GM23248 (cell line): ENCODE results near the gene RMND5A.

Experiments used
- EZH2 ChIP-seq: fragments of 200-600 bp; sonication (generic); IDR thresholded peaks from 2 replicates; pipeline ENCODE4 v1.6.1; 2018; ENCODE audit warnings: antibody characterized with exemption, mild to moderate bottlenecking; ENCODE audit not compliant: insufficient read depth, poor library complexity, severe bottlenecking
- EZH2phosphoT487 ChIP-seq: fragments of 200-600 bp; sonication (generic); IDR thresholded peaks from 2 replicates; pipeline ENCODE4 v1.6.1; 2018; ENCODE audit warnings: antibody characterized with exemption, moderate library complexity, mild to moderate bottlenecking, low read depth; ENCODE audit not compliant: insufficient read depth

DNA sequence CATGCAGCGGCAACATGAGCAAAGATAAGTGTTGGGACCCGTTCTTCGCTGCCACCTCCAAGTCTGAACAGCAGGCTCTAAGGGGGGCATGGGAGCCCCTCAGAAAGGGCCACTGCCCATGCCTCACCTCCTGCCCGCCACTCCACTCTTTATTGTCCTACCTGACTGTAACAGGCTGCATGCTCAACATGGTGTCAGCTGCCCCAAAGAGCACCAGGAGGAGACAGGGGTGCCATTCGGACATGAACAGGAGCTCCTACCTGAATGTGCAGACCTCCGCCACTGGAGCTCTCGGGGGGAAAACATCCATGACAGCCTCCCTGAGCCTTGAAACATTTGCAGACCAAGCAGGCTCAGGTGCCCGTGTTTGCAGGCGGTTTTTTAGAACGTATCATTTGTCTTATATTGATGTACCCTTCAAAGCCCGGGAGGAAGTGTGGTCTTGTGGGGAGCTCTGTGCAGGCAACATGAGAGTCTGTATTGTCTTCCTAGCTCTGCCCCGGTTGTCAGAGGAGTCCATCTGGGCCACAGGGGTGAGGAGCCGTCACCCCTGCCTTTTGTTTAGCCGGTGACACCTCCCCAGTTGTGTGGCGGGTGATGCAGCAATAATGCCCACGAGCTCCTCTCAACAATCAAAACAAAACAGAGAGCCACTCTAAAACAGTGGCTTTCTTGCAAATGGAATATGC, 105.7 kb downstream of the RMND5A start:
- no peak for TF ChIP-seq EZH2
- no peak for TF ChIP-seq EZH2phosphoT487
